Endothelial cell of umbilical vein (primary cell): ENCODE data around the gene CCDC107. TPM values are rescaled to one million over a fixed set of nuclear protein-coding genes. Genes with fewer than 3 reads are reported as not detected.

Experiments
- BruUV-seq: library from RNA; stranded (reverse); fragments of 400-500 nt; replicated peaks from 2 replicates; lab custom pipeline; 2021; lab: Mats Ljungman, UMichigan
- CTCF ChIA-PET: fragments of 300-600, 350-600 bp; sonication (Branson Sonifier 250); formaldehyde crosslinking; loops from one replicate; lab custom pipeline; 2021; ENCODE audit warnings: antibody characterized with exemption, inconsistent platforms; lab: Charles Lee
- POLR2A ChIA-PET: fragments of 300-600, 350-600 bp; sonication (Branson Sonifier 250); formaldehyde crosslinking; loops from one replicate; lab custom pipeline; 2021; ENCODE audit warnings: antibody characterized with exemption, inconsistent platforms; lab: Charles Lee
- DNase-seq: peaks from one replicate; pipeline ENCODE4 v3.0.0-alpha.2; 2011; ENCODE audit warnings: low read depth, low spot score
- FAIRE-seq: peaks from 2 replicates; lab custom pipeline; 2011; peaks lifted over from hg19 to GRCh38; lab: Jason Lieb, UNC
- H2AFZ ChIP-seq: 2 replicates; pipeline ENCODE4 v1.6.0; 2012; ENCODE audit warnings: low read depth, low read length, control low read depth, inconsistent platforms
- H3K27ac ChIP-seq: 2 replicates; pipeline ENCODE4 v1.5.1; 2011; ENCODE audit warnings: low read depth, mild to moderate bottlenecking, control low read depth, low read length, moderate library complexity; ENCODE audit not compliant: insufficient read depth
- H3K27me3 ChIP-seq, 2 experiments: 2 replicates each; pipeline versions ENCODE4 v1.6.0 to v1.6.1; 2011; ENCODE audit warnings: low read length in 2 of 2, mixed read lengths in 1 of 2; ENCODE audit not compliant: control insufficient read depth in 2 of 2, insufficient read depth in 2 of 2
- H3K36me3 ChIP-seq, 2 experiments: 2 replicates in 1 of 2; 3 replicates in 1 of 2; pipeline ENCODE4 v1.5.1; 2011; ENCODE audit warnings: low read length in 2 of 2, mild to moderate bottlenecking in 1 of 2, moderate library complexity in 1 of 2; ENCODE audit not compliant: control insufficient read depth in 2 of 2, insufficient read depth in 2 of 2; ENCODE audit errors: extremely low read depth in 1 of 2
- H3K4me1 ChIP-seq: 3 replicates; pipeline ENCODE4 v1.5.1; 2011; ENCODE audit warnings: mild to moderate bottlenecking, low read length; ENCODE audit not compliant: control insufficient read depth, insufficient read depth; ENCODE audit errors: extremely low read depth
- H3K4me2 ChIP-seq: 2 replicates; pipeline ENCODE4 v1.6.1; 2011; ENCODE audit warnings: low read length, control low read depth, mixed read lengths; ENCODE audit not compliant: insufficient read depth
- H3K4me3 ChIP-seq, 3 experiments: fragments of 200-600 bp in 1 of 3; sonication (generic), shearing (Covaris generic) in 1 of 3; replicated peaks in 1 of 3; 2 replicates each; pipeline ENCODE4 v1.5.1; 2011 to 2016; ENCODE audit warnings: control low read depth in 3 of 3, low read length in 3 of 3, mild to moderate bottlenecking in 2 of 3, inconsistent platforms in 1 of 3, low read depth in 1 of 3, moderate library complexity in 1 of 3; ENCODE audit not compliant: insufficient read depth in 1 of 3
- H3K79me2 ChIP-seq: 2 replicates; pipeline ENCODE4 v1.6.0; 2012; ENCODE audit warnings: low read length, inconsistent platforms; ENCODE audit not compliant: control insufficient read depth, insufficient read depth
- H3K9ac ChIP-seq: replicated peaks from 2 replicates; pipeline ENCODE3; 2011; ENCODE audit warnings: low read length, control low read depth; ENCODE audit not compliant: insufficient read depth; ENCODE audit errors: extremely low read depth
- H3K9me1 ChIP-seq: replicated peaks from 3 replicates; pipeline ENCODE4 v1.6.0; 2011; ENCODE audit warnings: mild to moderate bottlenecking, low read length; ENCODE audit not compliant: control insufficient read depth, insufficient read depth; ENCODE audit errors: extremely low read depth
- H3K9me3 ChIP-seq: replicated peaks from 2 replicates; pipeline ENCODE4 v1.5.1; 2012; ENCODE audit warnings: low read length, inconsistent platforms; ENCODE audit not compliant: control insufficient read depth, insufficient read depth
- H4K20me1 ChIP-seq: replicated peaks from 2 replicates; pipeline ENCODE3; 2011; ENCODE audit warnings: mild to moderate bottlenecking, low read length; ENCODE audit not compliant: control insufficient read depth, insufficient read depth; ENCODE audit errors: extremely low read depth
- EZH2 ChIP-seq: IDR thresholded peaks from 2 replicates; pipeline ENCODE4 v1.6.1; 2012; ENCODE audit warnings: borderline replicate concordance, low read depth, mild to moderate bottlenecking, moderate library complexity, low read length, inconsistent platforms; ENCODE audit not compliant: severe bottlenecking
- FOS ChIP-seq: IDR thresholded peaks from 2 replicates; pipeline ENCODE4 v1.6.1; 2011; ENCODE audit warnings: mild to moderate bottlenecking, low read length, moderate library complexity, borderline replicate concordance; ENCODE audit not compliant: insufficient read depth
- GATA2 ChIP-seq: IDR thresholded peaks from 2 replicates; pipeline ENCODE4 v1.7.0; 2011; ENCODE audit warnings: low read depth, mild to moderate bottlenecking, moderate library complexity, mixed read lengths, low read length; ENCODE audit not compliant: insufficient read length, insufficient read depth
- JUN ChIP-seq: IDR thresholded peaks from 2 replicates; pipeline ENCODE4 v1.6.1; 2011; ENCODE audit warnings: borderline replicate concordance, low read depth; ENCODE audit not compliant: insufficient read length, insufficient read depth
- MYC ChIP-seq: IDR thresholded peaks from one replicate; pipeline ENCODE4 v1.6.1; 2011; ENCODE audit warnings: mild to moderate bottlenecking, low read depth, low read length
- POLR2A ChIP-seq: IDR thresholded peaks from 2 replicates; pipeline ENCODE4 v1.6.1; 2012; ENCODE audit warnings: low read depth, mild to moderate bottlenecking, control low read depth, low read length
- POLR2AphosphoS5 ChIP-seq: IDR thresholded peaks from 2 replicates; pipeline ENCODE4 v1.6.1; 2012; ENCODE audit warnings: low read depth, mild to moderate bottlenecking, control low read depth, low read length, moderate library complexity; ENCODE audit not compliant: insufficient read depth
- dilution Hi-C: fragments of 300-500 bp; cut with MboI; formaldehyde crosslinking; loops from one replicate; pipeline ENCODE4 v1.15.0; 2019; ENCODE audit warnings: low sequenced_read_pairs; ENCODE audit not compliant: extremely low pct_ligation_motif_present
- intact Hi-C: fragments of 100-400 bp; cut with micrococcal nuclease; formaldehyde crosslinking; loops from one replicate; pipeline ENCODE4 v1.10.0; 2022
- polyA plus RNA-seq, 4 experiments: library from polyadenylated mRNA; depleted of rRNA in 3 of 4; stranded (reverse) in 3 of 4; unstranded in 1 of 4; fragments of >200 nt; gene quantifications; 2 replicates each; pipeline versions ENCODE4 v1.2.1 to v1.2.3, GENCODE V29; 2011 to 2012; ENCODE audit warnings: missing spikeins in 1 of 4
- total RNA-seq: library from RNA; stranded (reverse); gene quantifications from 2 replicates; pipeline ENCODE4 v1.2.3, GENCODE V29; 2021
- TF ChIP-seq, protein P1 (sequence below): IDR thresholded peaks from 2 replicates; pipeline ENCODE4 v1.6.1; 2011; ENCODE audit not compliant: insufficient read depth, insufficient read length
- TF ChIP-seq, protein P2 (sequence below), 2 donors: IDR thresholded peaks; 1 replicate in 1 of 2; 2 replicates in 1 of 2; pipeline ENCODE4 v1.5.1; 2011; ENCODE audit warnings: low read length in 2 of 2, mild to moderate bottlenecking in 2 of 2, moderate library complexity in 2 of 2, control low read depth in 1 of 2, inconsistent platforms in 1 of 2, low read depth in 1 of 2; ENCODE audit not compliant: insufficient read depth in 1 of 2; ENCODE audit errors: extremely low read depth in 1 of 2

Gene CCDC107
- total and polyA plus RNA-seq, 2 donors (not counting 3 experiments of a cell fraction or from before 2014, with no cell fraction given): 13.2 to 16.0 TPM

DNA sequence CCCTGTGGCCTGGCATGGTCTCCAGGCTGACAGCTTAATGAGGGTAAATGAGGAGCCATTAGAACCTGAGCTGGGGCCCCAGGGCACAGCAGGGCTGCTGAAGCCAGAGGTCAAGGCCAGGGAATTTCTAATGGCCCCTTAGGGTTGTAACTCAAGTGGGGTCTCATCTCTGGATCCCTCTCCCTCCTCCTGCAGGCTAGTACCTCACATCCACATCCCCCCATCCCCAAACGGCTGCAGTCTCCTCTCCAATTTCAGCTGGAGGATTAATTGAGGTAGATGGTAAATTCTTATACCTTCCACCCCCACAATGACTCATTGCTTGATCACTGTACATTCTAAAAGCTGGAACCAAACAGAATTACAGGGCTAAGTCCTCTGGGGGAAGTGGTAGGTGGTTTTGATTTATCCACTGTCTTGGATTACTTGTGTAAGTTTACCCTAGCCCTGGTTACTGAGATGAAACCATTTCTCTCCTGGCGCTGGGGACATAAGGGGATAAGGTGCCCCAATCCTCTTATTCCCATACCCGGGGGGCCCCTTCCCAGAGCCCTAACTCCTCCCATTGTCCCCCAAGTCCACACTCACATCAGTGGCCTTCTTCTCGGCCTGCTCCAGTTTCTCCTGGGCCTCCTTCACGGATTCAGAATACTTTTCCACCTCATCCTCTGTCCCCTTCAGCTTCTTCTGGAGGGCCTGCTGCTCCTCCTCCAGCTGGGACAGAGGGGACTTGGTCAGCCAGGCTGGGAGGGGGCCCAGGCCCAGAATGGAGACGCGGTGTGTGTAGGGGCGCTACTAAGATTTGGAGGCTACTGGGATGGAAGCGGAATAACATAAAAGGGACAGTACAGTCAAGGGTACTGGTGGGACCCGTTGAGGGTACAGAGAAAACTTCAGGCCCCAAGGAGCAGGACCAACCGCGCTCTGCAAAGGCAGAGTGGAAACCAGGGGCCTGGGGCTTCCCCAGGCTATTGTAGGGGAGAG, 30.8 kb downstream of the CCDC107 start:
- H3K27me3 ChIP-seq: no peaks in the 10 kb centered on the region
- H3K9ac ChIP-seq: peak overlapping the region; percentile 68
- H3K36me3 ChIP-seq: peaks cover 7 to 14% of the 10 kb centered on the region in 2 experiments
- FAIRE-seq (peak; percentile 81), DNase-seq (peak; percentile 41)
- peaks cover 28% of the 10 kb centered on the region for H3K4me1 ChIP-seq
- ChIA-PET CTCF (interaction anchor here (0.8 to 13.5 kb wide), 8 partner anchors 8 to 85 kb away, joined by 3 to 227 read pairs (median 6); partner anchors contain the start of genes ARHGEF39, CCDC107 and RMRP), POLR2A (interaction anchor here (1.2 kb wide), 1 partner anchor 30 kb away, joined by 4 read pairs; the partner anchor contains the start of genes CCDC107 and RMRP)
- dilution Hi-C loops: no loop called here
- H4K20me1 ChIP-seq: no peaks in the 10 kb centered on the region
- peak overlapping the region; percentile 84 for H2AFZ ChIP-seq
- H3K9me1 ChIP-seq: no peaks in the 10 kb centered on the region
- peak overlapping the region; percentile 84 for H3K4me2 ChIP-seq
- no peaks in the 10 kb centered on the region for H3K9me3 ChIP-seq
- TF ChIP-seq POLR2A (no peak), FOS (peak; percentile 83)
- no TSS peak for BruUV-seq
- intact Hi-C loops: loop anchor here (1.0 to 2.0 kb wide), 2 partner anchors 31 to 84 kb away; partner anchors contain the start of genes CCDC107, RMRP and TESK1
- peak overlapping the region; percentile 50 for H3K27ac ChIP-seq
- H3K4me3 ChIP-seq: peak overlapping the region; percentile 66 to 82 (median 70)
- H3K79me2 ChIP-seq: peaks cover 36% of the 10 kb centered on the region

DNA sequence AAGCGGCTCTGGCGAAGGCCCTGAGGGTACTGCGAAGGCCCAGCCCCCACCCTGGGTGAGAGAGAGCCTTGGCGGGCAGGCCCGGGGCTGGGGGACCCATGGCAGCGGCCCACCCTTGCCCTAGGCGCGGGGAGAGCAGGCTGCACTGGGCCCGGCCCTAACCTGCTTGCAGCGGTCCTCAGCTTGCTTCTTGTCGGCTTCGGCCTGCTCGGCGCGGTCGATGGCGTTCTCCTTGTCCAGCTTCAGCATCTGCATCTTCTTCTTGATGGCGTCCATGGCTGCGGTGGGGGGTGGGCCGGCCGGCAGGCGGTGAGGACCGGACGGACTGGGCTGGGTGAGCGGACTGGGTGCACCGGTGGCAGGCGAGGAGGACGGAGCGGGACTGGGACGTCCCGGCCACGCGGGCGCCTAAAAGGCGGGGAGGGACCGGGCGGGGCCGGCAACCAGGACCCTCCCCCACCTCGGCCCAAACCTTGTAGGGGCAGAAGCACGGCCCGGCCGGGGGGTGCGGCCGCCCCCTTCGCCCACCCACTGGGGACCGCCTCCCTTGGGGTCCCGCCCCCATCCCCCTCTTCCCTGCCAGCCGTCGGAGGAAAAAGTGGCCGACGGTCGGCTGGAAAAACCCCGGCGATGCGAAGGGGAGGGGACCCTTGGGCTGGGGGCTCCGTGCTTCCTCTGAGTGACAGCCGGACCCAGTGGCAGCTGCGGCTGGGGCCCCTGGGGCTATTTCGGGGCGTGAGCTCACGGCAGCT, 31.6 kb downstream of the CCDC107 start, which contains the start of gene TPM2:
TSS of gene TPM2 (minus strand) at position 384 of the 752 bp plus-strand sequence. CDS start at position 276, 108 bp downstream.
- BruUV-seq: TSS peak; percentile 64
- CTCF ChIA-PET: interaction anchor here (1.1 to 13.5 kb wide), 7 partner anchors 10 to 86 kb away, joined by 3 to 227 read pairs (median 6); partner anchors contain the start of genes ARHGEF39, CCDC107 and RMRP
- dilution Hi-C loops (no loop called here), intact Hi-C loops (loop anchor here (1.0 to 2.0 kb wide), 3 partner anchors 31 to 85 kb away; partner anchors contain the start of genes CCDC107, CREB3, RMRP and TESK1)
- Histone ChIP-seq H3K4me3 (peak within 1 kb of the TSS; percentile 66 to 82 (median 70)), H3K4me2 (peak within 1 kb of the TSS; percentile 84), H3K9me3 (no peaks in the 10 kb centered on the region), H3K36me3 (peaks cover 7 to 11% of the 10 kb centered on the region in 2 experiments), H3K9ac (peak within 1 kb of the TSS; percentile 68), H3K4me1 (peaks cover 28% of the 10 kb centered on the region), H2AFZ (peak within 1 kb of the TSS; percentile 84), H3K9me1 (no peaks in the 10 kb centered on the region), H3K79me2 (peaks cover 36% of the 10 kb centered on the region), H3K27me3 (no peaks in the 10 kb centered on the region), H3K27ac (peak within 1 kb of the TSS; percentile 50), H4K20me1 (no peaks in the 10 kb centered on the region)
- FAIRE-seq: peak; percentile 83
- POLR2A ChIA-PET: interaction anchor here (0.7 to 1.7 kb wide), 6 partner anchors 10 to 28 kb away, joined by 3 to 5 read pairs (median 4); partner anchors contain the start of gene ARHGEF39
- TF ChIP-seq POLR2AphosphoS5: peak; percentile 97
- no peak for TF ChIP-seq EZH2
- no peak for TF ChIP-seq JUN
- no peak for TF ChIP-seq GATA2
- no peak for TF ChIP-seq MYC
- peak; percentile 98 for TF ChIP-seq POLR2A
- TF ChIP-seq FOS: no peak
- TF ChIP-seq, protein P1, sequence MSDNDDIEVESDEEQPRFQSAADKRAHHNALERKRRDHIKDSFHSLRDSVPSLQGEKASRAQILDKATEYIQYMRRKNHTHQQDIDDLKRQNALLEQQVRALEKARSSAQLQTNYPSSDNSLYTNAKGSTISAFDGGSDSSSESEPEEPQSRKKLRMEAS: no peak
- TF ChIP-seq, protein P2, sequence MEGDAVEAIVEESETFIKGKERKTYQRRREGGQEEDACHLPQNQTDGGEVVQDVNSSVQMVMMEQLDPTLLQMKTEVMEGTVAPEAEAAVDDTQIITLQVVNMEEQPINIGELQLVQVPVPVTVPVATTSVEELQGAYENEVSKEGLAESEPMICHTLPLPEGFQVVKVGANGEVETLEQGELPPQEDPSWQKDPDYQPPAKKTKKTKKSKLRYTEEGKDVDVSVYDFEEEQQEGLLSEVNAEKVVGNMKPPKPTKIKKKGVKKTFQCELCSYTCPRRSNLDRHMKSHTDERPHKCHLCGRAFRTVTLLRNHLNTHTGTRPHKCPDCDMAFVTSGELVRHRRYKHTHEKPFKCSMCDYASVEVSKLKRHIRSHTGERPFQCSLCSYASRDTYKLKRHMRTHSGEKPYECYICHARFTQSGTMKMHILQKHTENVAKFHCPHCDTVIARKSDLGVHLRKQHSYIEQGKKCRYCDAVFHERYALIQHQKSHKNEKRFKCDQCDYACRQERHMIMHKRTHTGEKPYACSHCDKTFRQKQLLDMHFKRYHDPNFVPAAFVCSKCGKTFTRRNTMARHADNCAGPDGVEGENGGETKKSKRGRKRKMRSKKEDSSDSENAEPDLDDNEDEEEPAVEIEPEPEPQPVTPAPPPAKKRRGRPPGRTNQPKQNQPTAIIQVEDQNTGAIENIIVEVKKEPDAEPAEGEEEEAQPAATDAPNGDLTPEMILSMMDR (IDR thresholded peaks at IDR 0.05; ENCODE audit: extremely low read depth in 1 of 2, insufficient read depth in 1 of 2, low read depth in 1 of 2, low read length in 2 of 2): no peak
- DNase-seq: peak; percentile 70
